Measurements from ENCODE around the gene GAREM2.

The GAREM2 gene

DNA sequence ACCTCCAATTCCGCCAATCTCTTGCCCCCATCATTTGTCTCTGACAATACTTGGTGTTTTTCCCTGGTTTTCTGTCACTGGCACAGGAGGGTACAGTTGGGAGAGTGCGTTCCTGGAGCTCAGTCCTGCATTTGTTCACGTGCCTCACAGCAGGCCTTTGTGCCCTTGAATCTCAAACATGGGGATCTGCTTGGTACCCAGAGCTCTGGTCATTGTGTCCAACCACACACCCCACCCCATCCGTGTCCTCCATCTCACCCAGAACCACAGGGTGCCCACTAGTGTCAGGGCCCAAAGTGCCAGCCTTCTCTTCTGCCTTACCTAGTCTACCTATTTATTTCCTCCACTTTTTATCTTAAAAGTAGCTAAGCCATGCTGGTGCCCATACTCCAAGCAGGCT, 16.2 kb downstream of the GAREM2 start:
- DNase-seq = no peak

- no peak for DNase-seq
Measured at GRCh38 chr2:26189751-26190150, 16.9 kb downstream of the GAREM2 start.

DNA sequence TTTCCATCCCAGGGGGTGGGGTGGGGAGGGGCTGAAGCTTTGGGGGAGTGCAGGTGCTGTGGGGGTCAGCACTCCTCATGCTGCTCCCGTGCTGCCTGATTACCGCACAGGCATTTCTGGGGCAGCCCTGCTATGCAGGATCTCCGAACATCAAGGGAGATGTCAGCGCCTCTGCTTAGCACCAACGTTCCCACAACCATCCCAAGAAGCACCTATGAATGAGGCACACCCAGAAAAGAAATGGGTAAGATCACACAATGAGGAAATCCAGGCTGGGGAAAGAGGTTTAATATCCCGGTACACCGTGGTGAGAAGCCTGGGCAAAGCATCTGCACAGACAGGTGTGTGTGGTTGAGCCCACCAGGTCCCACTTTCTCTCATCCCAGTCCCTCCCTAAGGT, 17.5 kb downstream of the GAREM2 start:
- no peak for DNase-seq

- DNase-seq = no peak
Measured at GRCh38 chr2:26191316-26192159, 18.6 kb downstream of the GAREM2 start.

- DNase-seq = no peak
Measured at GRCh38 chr2:26193578-26194231, 20.8 kb downstream of the GAREM2 start.

DNA sequence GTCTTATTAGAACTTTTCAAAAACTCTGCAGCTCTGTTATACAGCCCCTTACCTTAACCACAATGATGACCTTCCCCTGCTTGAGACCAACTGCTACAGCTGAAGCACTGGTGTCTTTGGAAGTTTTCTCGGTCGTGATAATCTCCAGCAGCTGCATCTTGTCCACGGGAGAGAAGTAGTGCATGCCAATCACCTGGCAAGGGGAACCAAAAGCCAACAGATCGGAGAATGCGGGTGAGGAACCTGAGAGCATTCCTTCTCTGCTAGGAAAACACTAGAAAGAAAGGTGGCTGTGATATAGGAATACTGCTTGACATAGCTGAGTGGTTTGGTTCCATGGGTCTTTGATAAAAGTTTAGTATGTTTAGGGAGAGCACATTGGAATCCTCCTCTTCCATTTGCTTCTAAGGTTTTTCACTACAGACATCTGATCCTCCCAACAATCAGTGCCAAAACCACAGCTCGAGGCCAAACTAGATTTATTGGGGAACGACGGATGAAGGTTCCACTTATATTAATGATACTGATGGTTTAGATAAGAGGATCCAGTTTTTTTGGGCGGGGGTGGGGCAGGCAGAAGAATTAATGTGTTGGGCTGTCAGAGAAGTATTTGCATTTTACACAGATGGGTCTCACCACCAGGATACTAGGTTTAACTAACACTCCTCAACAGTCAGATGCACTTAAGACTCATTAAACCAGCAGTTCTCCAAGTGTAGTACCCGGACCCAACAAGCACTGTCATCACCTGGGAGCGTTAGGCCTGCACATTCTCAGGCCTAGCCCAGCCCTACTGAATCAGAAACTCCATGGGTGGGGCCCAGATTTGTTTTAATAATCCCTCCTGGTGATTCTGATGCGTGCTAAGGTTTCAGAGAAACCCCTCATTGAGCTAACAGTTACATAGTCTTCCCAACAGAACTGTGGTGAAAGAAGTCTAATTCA, 22.4 kb downstream of the GAREM2 start:
- DNase-seq = no peak

GRCh38 chr2:26196683-26197418, 24.0 kb downstream of the GAREM2 start:
- DNase-seq = no peak

GRCh38 chr2:26197516-26197915, 24.6 kb downstream of the GAREM2 start:
- DNase-seq = no peak

DNA sequence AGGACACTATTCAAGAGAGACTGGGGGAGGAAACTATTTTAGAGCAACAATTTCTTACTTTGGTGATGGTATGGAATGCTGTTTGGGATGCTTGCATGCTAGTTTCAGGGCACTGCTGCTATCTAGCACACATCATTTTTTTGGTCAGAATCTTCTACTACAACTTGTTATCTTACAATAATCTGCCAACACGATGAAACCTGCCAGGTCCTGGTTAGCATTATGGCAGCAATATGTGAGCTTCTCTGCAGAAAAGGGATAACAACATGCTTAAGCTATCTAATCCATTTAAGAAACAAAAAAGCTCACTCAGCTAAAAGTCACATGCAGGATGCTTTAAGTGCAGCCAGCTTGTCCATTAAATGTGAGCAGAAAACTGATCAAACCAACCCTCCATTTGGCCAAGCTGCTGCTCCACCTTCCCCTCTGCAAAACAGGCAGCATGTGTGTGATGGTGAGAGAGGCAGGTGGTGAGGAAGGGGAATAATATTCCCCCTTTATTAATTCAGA, 30.1 kb downstream of the GAREM2 start:
- no peak for DNase-seq

DNA sequence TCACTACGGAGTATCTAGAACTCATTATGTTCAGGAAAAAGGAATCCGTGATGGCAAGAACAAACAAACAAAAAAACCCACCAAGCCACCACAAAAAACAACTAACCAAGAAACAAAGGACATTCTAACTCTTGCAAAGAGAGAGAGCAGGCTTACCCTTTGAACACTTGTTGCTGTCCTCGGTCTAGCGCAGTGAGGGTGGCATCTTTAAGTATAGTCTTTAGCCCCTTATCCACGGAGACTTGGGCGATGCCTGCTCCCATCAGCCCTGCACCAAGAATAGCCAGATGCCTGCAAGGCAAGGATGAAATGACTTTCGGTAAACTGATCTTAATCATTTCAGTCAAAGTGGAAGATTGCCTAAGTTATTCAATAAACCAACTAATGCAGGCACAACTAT, 31.0 kb downstream of the GAREM2 start:
- no peak for DNase-seq

- no peak for DNase-seq
Measured at GRCh38 chr2:26212011-26212410, 39.1 kb downstream of the GAREM2 start.

DNA sequence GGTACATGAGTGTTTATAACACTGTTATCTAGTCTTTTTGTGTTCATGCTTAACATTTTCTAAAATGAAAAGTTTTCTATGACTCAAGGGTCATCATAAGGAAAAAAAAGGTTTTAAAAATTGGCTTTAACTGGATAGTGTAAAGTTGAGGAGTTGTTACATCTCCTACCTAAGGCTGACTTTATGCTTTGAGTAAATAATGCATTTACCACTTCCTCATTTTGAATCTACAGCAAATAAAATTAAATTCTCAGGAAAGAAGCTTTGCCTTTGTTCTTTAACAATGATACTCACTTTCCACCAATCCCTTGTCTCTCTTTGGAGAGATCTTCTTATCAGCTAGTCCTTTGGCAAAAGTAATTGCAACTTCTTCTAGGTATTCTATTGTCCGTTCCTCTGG, 41.9 kb downstream of the GAREM2 start:
- no peak for DNase-seq

DNA sequence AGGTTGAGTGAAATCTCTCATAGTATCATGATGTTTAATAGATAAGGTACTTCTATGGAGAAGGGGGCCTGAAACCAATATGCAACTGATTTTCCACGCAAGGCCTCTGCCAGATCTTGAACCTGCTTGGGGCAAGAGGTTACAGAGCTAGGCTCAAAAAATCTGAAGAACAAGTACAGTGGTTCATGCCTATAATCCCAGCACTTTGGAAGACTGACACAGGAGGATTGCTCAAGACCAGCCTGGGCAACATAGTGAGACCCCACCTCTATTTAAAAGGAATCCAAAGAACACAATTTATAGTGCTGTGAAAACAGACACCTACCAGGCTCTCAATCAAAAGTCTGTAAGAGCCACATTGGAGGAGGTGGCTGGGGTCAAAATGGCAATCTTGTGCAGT, 42.9 kb downstream of the GAREM2 start:
- no peak for DNase-seq

DNA sequence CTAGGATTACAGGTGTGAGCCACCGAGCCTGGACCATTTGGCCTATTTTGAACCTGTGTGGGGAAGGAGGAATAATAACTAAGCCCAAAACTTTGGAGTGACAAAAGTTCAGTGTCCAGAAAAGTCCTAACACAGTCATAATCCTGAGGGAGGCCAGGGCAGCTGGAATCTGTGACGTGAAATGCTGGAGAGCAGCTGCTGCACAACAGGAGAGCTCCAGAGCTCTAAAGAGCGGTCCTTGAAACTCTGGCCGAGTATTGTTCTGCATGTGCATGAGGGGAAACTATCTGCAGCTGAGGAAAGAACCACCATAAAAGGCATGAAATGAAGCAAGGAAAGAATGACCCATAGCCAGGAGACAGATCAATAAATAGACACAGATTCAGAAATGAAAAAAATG, 43.7 kb downstream of the GAREM2 start:
- no peak for DNase-seq

- no peak for DNase-seq
Measured at GRCh38 chr2:26217720-26218119, 44.8 kb downstream of the GAREM2 start.

- DNase-seq = no peak
Measured at GRCh38 chr2:26223018-26223417, 50.1 kb downstream of the GAREM2 start.

GRCh38 chr2:26224095-26224494, 51.2 kb downstream of the GAREM2 start:
- no peak for DNase-seq

GRCh38 chr2:26229595-26229994, 56.7 kb downstream of the GAREM2 start:
- DNase-seq = no peak

GRCh38 chr2:26230806-26231205, 57.9 kb downstream of the GAREM2 start:
- no peak for DNase-seq

- no peak for DNase-seq
Measured at GRCh38 chr2:26235089-26235488, 62.2 kb downstream of the GAREM2 start.

DNA sequence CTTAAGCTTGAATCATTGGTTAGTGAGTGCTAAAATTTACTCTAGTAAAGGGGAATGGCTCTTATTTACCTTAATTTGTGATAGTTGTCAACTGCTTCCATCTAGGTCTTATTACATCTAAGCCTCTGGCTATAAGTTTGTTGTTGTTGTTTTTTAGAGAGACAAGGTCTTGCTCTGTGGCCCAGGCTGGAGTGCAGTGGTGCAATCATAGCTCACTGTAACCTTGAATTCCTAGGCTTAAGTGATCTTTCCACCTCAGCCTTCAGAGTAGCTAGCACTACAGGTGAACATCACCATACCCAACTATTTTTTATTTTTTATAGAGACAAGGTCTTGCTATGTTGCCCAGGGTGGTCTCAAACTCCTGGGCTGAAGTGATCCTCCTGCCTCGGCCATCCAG, 65.0 kb downstream of the GAREM2 start:
- DNase-seq = no peak

DNA sequence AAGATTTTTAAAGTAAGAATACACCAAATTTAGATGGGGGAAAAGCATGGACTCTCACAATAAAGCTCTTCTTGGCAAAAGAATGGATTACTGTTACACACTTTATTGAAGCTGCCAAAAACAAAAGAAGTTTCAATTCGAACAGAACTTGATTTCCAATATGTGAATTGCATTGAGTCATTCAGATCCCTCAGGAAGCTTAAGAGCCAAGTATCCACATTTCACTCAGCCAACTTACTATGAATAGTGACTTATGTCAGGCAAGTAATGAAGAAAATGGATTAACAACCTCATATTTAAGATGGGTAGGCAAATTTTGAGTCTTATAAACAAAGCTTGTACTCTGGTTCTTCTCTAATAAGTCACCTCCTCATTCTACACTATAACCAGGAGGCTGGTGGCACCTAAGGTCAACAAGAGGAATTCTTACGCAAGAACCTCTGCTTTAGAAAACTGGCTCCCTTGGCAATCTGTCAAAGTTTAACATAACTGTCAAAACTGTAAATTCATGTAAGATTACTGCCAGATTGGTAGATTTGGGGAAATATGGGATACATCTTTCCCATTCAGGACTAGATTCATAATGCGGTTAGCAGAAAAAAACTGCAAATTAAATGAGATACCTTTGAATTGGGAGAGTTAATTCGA, 65.5 kb downstream of the GAREM2 start:
- DNase-seq = no peak

Measured in NCI-H510A treated with DMSO at 0.1 percent for 48 hours (cell line).